B cell (primary cell): ENCODE results near the gene PTPRF. TPM values are rescaled to one million over a fixed set of nuclear protein-coding genes. Genes with fewer than 3 reads are reported as not detected.

Experiments used
- ATAC-seq: fragments of 200-7000 bp; cut with Tn5 transposase; one replicate; pipeline ENCODE4 v1.10.0; 2021; ENCODE audit warnings: low read depth, mild to moderate bottlenecking, moderate number of reproducible peaks, moderate library complexity
- CTCF ChIA-PET: fragments of 350-600 bp; sonication (Branson Sonifier 250); formaldehyde crosslinking; loops from one replicate; lab custom pipeline; 2021; ENCODE audit warnings: antibody characterized with exemption, inconsistent platforms; lab: Charles Lee
- POLR2A ChIA-PET: fragments of 350-600 bp; sonication (Branson Sonifier 250); formaldehyde crosslinking; loops from one replicate; lab custom pipeline; 2021; ENCODE audit warnings: antibody characterized with exemption; lab: Charles Lee
- DNase-seq: peaks from one replicate; pipeline ENCODE4 v3.0.0; 2013
- H2AFZ ChIP-seq: 2 replicates; pipeline ENCODE4 v1.6.1; 2012; ENCODE audit warnings: mild to moderate bottlenecking, low read depth, low read length; ENCODE audit not compliant: insufficient read depth, poor library complexity, severe bottlenecking
- H3K27ac ChIP-seq, 2 donors: 1 replicate in 1 of 2; 2 replicates in 1 of 2; pipeline ENCODE4 v1.5.1; 2012 to 2013; ENCODE audit warnings: low read length in 2 of 2, mild to moderate bottlenecking in 2 of 2, moderate library complexity in 1 of 2
- H3K27me3 ChIP-seq, 4 experiments: fragments of 200-600 bp in 1 of 4; sonication (generic) in 1 of 4; replicated peaks in 1 of 4; 1 replicate in 2 of 4; 2 replicates in 2 of 4; pipeline versions ENCODE4 v1.6.1 to v1.7.0; 2013 to 2016; ENCODE audit warnings: low read length in 3 of 4, mild to moderate bottlenecking in 2 of 4, mixed read lengths in 1 of 4, moderate library complexity in 1 of 4; ENCODE audit not compliant: insufficient read depth in 4 of 4, control insufficient read depth in 3 of 4; ENCODE audit errors: control extremely low read depth in 1 of 4
- H3K36me3 ChIP-seq, 2 experiments: replicated peaks in 1 of 2; 1 replicate in 1 of 2; 2 replicates in 1 of 2; pipeline versions ENCODE4 v1.6.1 to v1.7.1; 2013; ENCODE audit warnings: low read length in 1 of 2; ENCODE audit not compliant: insufficient read depth in 2 of 2, control insufficient read depth in 1 of 2; ENCODE audit errors: control extremely low read depth in 1 of 2, extremely low read depth in 1 of 2
- H3K4me1 ChIP-seq, 2 donors: fragments of 200-600 bp in 1 of 2; sonication (generic) in 1 of 2; 1 replicate in 1 of 2; 2 replicates in 1 of 2; pipeline versions ENCODE4 v1.5.1 to v1.6.1; 2013 to 2017; ENCODE audit warnings: low read length in 2 of 2; ENCODE audit not compliant: control insufficient read depth in 2 of 2, insufficient read depth in 2 of 2
- H3K4me2 ChIP-seq: replicated peaks from 2 replicates; pipeline ENCODE3; 2012; ENCODE audit warnings: mild to moderate bottlenecking, low read depth, low read length; ENCODE audit not compliant: poor library complexity, severe bottlenecking
- H3K4me3 ChIP-seq, 5 experiments: fragments of 200-600 bp in 1 of 5; sonication (generic) in 1 of 5; 1 replicate in 3 of 5; 2 replicates in 2 of 5; pipeline versions ENCODE4 v1.5.1 to v1.7.0; 2011 to 2016; ENCODE audit warnings: low read length in 4 of 5, mild to moderate bottlenecking in 4 of 5, low read depth in 2 of 5, control low read depth in 1 of 5, moderate library complexity in 1 of 5; ENCODE audit not compliant: insufficient read depth in 1 of 5; ENCODE audit errors: control extremely low read depth in 1 of 5, extremely low read depth in 1 of 5
- H3K79me2 ChIP-seq: fragments of 200-600 bp; sonication (generic); one replicate; pipeline ENCODE4 v1.6.0; 2016; ENCODE audit warnings: low read length; ENCODE audit not compliant: control insufficient read depth, insufficient read depth
- H3K9ac ChIP-seq: fragments of 200-600 bp; sonication (generic); 2 replicates; pipeline ENCODE4 v1.6.1; 2017; ENCODE audit warnings: mild to moderate bottlenecking, low read length, moderate library complexity
- H3K9me3 ChIP-seq, 3 donors: one replicate each; pipeline versions ENCODE4 v1.6.1 to v1.7.1; 2013; ENCODE audit warnings: low read length in 2 of 3; ENCODE audit not compliant: control insufficient read depth in 2 of 3, insufficient read depth in 1 of 3; ENCODE audit errors: control extremely low read depth in 1 of 3
- H4K20me1 ChIP-seq: 2 replicates; pipeline ENCODE4 v1.6.0; 2012; ENCODE audit warnings: mild to moderate bottlenecking, low read length; ENCODE audit not compliant: insufficient read depth, control insufficient read depth, poor library complexity, severe bottlenecking
- H3K27ac Mint-ChIP-seq: one replicate; pipeline ENCODE4 v1.8.0; 2021; ENCODE audit warnings: mixed read lengths
- H3K27me3 Mint-ChIP-seq: one replicate; pipeline ENCODE4 v1.8.0; 2021; ENCODE audit warnings: mixed read lengths
- H3K4me1 Mint-ChIP-seq: one replicate; pipeline ENCODE4 v1.8.0; 2021; ENCODE audit warnings: mixed read lengths
- H3K4me3 Mint-ChIP-seq: one replicate; pipeline ENCODE4 v1.8.0; 2021; ENCODE audit warnings: mixed read lengths
- H3K9me3 Mint-ChIP-seq: one replicate; pipeline ENCODE4 v1.8.0; 2022; ENCODE audit warnings: mixed read lengths; ENCODE audit not compliant: insufficient read depth
- EZH2 ChIP-seq: IDR thresholded peaks from 2 replicates; pipeline ENCODE4 v1.6.1; 2012; ENCODE audit warnings: borderline replicate concordance, low read depth, mild to moderate bottlenecking, moderate library complexity, low read length; ENCODE audit not compliant: insufficient read depth, poor library complexity, severe bottlenecking
- WGBS: methylation state at CpG from one replicate; pipeline ENCODE4 v1.1.5; 2013; ENCODE audit warnings: missing lambda C conversion rate; ENCODE audit not compliant: insufficient coverage; 5-methylcytosine and 5-hydroxymethylcytosine counted together
- intact Hi-C: fragments of 100-400 bp; cut with micrococcal nuclease; formaldehyde crosslinking; loops from one replicate; pipeline ENCODE4 v1.10.0; 2022
- polyA plus RNA-seq: library from polyadenylated mRNA; depleted of rRNA; stranded (reverse); fragments of >200 nt; gene quantifications from 2 replicates; pipeline ENCODE4 v1.2.3, GENCODE V29; 2012
- total RNA-seq, 2 donors: library from RNA; stranded (reverse); fragments of 120-200 nt in 1 of 2; gene quantifications; 1 replicate in 1 of 2; 2 replicates in 1 of 2; pipeline versions ENCODE4 v1.2.3 to v1.2.4, GENCODE V29; 2013 to 2022
- TF ChIP-seq, protein P1 (sequence below): fragments of 200-600 bp; IDR thresholded peaks from one replicate; pipeline ENCODE4 v1.8.0; 2022; ENCODE audit warnings: antibody characterized with exemption, mild to moderate bottlenecking

Gene PTPRF
- total and polyA plus RNA-seq, 2 donors (not counting 1 experiment from before 2014, with no cell fraction given) = 0.07 to 0.13 TPM

DNA sequence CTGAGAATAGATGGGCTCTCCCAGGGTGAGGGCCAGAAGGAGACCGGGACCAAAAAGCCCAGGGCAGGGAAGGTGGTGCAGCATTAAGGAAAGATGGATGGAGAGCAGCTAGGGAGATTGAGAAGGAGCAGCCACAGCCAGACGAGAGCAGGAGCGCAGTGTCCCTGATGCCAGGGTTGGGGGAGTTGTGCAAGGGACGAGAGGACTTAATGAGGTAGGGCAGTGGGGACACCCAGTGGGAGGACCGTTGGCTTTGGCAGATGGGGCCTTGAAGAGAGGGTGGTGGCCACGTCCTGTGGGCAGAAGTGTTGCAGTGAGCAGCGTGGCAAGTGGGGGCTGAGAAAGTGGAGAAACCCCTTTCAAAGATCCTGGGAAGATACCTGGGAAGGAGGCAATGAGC is 81.3 kb downstream of the PTPRF start:
- TF ChIP-seq, protein P1, sequence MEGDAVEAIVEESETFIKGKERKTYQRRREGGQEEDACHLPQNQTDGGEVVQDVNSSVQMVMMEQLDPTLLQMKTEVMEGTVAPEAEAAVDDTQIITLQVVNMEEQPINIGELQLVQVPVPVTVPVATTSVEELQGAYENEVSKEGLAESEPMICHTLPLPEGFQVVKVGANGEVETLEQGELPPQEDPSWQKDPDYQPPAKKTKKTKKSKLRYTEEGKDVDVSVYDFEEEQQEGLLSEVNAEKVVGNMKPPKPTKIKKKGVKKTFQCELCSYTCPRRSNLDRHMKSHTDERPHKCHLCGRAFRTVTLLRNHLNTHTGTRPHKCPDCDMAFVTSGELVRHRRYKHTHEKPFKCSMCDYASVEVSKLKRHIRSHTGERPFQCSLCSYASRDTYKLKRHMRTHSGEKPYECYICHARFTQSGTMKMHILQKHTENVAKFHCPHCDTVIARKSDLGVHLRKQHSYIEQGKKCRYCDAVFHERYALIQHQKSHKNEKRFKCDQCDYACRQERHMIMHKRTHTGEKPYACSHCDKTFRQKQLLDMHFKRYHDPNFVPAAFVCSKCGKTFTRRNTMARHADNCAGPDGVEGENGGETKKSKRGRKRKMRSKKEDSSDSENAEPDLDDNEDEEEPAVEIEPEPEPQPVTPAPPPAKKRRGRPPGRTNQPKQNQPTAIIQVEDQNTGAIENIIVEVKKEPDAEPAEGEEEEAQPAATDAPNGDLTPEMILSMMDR = no peak
- no peak for TF ChIP-seq EZH2
- CTCF ChIA-PET = no interaction called here
- H3K9me3 ChIP-seq = peaks cover 0 to 2% (median 0%) of the 10 kb centered on the region in 3 donors
- 75% methylated on average over 7 of the region's 7 CpGs for WGBS
- Mint-ChIP-seq H3K27ac (no peak overlapping the region), H3K9me3 (no peaks in the 10 kb centered on the region), H3K27me3 (peaks cover 27% of the 10 kb centered on the region), H3K4me1 (no peaks in the 10 kb centered on the region), H3K4me3 (no peak overlapping the region)
- no peak overlapping the region for H3K27ac ChIP-seq
- intact Hi-C loops = no loop called here
- no peaks in the 10 kb centered on the region for H3K4me1 ChIP-seq
- H3K4me3 ChIP-seq = no peak overlapping the region
- H2AFZ ChIP-seq = no peak overlapping the region
- no peak overlapping the region for H3K9ac ChIP-seq
- H3K4me2 ChIP-seq = no peak overlapping the region
- no peaks in the 10 kb centered on the region for H3K79me2 ChIP-seq
- H3K27me3 ChIP-seq = no peaks in the 10 kb centered on the region
- no peak for DNase-seq
- no peaks in the 10 kb centered on the region for H3K36me3 ChIP-seq
- no peak for ATAC-seq
- no peaks in the 10 kb centered on the region for H4K20me1 ChIP-seq
- POLR2A ChIA-PET = no interaction called here

DNA sequence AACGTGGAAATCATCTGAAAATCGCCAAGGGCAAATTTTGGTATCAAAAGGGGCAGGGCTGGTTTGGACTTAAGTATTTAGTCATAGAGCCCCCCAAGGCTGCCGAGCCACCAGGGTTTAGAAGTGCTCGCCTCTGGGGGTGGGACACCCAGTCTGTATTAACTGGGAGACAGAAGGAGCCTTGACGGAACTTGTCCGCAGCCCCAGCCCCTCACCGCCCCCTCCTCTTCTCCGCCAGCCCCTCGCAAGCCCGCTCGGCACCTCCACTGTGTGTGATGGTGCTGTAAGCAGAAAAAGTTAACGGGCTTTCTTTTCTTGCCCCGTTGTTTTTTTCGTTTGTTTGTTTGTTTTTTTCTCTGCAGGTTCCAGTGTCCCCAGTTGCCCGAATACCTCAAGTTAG is 81.7 kb downstream of the PTPRF start:
- no peak overlapping the region for H3K4me2 ChIP-seq
- H3K27me3 ChIP-seq = no peaks in the 10 kb centered on the region
- no peaks in the 10 kb centered on the region for H3K36me3 ChIP-seq
- no peak overlapping the region for H3K4me3 Mint-ChIP-seq
- no peak overlapping the region for H3K9ac ChIP-seq
- H3K4me1 Mint-ChIP-seq = no peaks in the 10 kb centered on the region
- H3K9me3 Mint-ChIP-seq = no peaks in the 10 kb centered on the region
- intact Hi-C loops = no loop called here
- 89% methylated on average over 4 of the region's 15 CpGs for WGBS
- no peaks in the 10 kb centered on the region for H3K4me1 ChIP-seq
- peaks cover 0 to 2% (median 0%) of the 10 kb centered on the region in 3 donors for H3K9me3 ChIP-seq
- no peaks in the 10 kb centered on the region for H3K79me2 ChIP-seq
- DNase-seq = no peak
- POLR2A ChIA-PET = no interaction called here
- H3K27me3 Mint-ChIP-seq = peaks cover 27% of the 10 kb centered on the region
- no peak overlapping the region for H3K27ac ChIP-seq
- H3K27ac Mint-ChIP-seq = no peak overlapping the region
- H4K20me1 ChIP-seq = no peaks in the 10 kb centered on the region
- CTCF ChIA-PET = no interaction called here
- TF ChIP-seq EZH2 = no peak
- TF ChIP-seq, protein P1 = no peak
- H3K4me3 ChIP-seq = no peak overlapping the region
- ATAC-seq = no peak
- H2AFZ ChIP-seq = no peak overlapping the region
